Stimulated activated CD4-positive, alpha-beta T cell treated with anti-CD3 and anti-CD28 coated beads, Interleukin-1b, Interleukin-23, amount 100 ng/mL, for 24 hours (primary cell): ENCODE measurements around the gene GALNT13.
"Not testable (repeated sequence)": the region's sequence is repeated elsewhere in the genome, so short reads cannot be mapped to it uniquely, and the experiment has no call there.

Experiments used
- DNase-seq, 4 experiments: peaks; one replicate each; pipeline ENCODE4 v3.0.0-alpha.2; 2020; ENCODE audit warnings: low read depth in 4 of 4, low spot score in 1 of 4

GALNT13 gene

DNA sequence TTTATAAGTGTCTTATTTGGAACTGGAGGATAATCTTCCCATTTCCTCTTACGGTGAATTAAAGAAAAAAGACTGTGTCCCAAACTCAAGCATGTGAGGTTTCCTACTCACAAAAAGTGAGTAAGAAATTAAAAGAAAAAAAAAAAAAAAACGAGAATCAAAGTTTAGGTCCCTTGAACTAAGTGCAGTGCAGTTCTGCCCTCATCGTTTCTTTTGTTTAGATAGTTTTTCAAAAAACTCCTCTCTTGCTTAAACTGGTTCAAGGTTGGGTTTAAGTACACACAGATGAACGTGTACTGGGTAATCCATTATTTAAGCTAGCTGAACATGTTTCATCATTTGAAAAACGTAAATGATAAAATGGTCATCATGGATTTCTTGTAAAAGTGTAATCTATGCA, 590.9 kb downstream of the GALNT13 start:
- DNase-seq: no peak

DNA sequence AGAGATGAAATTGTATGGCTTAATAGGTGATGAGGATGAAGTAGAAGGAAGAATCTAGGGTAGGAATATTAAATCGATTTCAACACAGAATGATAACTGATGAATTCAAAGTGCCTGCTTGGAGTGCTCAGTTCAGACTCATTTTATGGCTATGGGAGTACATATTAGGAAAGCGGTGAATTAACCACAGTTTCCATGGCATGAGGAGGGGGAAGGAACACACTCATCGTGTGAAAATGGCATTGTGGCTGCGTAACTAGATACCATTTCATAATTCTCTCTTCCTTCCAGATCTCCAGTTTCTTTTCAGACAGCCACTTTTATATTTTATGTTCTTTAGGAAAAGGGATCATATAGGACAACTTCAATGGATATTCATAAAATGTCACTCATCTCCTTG, 594.5 kb downstream of the GALNT13 start:
- DNase-seq: no peak

DNA sequence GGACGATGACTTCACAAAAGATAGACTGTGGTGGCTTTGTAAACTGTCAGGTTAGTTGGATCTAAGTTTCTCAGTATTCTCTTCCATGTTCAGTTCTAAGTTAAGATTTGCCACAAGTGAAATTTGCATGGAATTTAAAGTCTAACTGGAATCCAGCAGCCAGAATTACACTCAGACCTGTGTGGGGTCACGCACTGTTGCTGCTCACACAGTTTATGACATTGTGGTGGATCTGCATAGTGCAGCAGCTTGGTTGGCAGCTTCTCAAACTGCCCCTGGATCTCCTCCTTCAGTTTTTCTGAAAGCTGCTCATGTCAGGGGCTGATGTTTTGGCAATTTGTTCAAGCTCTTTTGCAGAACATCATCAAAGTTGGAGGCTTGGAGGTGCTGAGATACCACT, 598.7 kb downstream of the GALNT13 start:
- DNase-seq: no peak

DNA sequence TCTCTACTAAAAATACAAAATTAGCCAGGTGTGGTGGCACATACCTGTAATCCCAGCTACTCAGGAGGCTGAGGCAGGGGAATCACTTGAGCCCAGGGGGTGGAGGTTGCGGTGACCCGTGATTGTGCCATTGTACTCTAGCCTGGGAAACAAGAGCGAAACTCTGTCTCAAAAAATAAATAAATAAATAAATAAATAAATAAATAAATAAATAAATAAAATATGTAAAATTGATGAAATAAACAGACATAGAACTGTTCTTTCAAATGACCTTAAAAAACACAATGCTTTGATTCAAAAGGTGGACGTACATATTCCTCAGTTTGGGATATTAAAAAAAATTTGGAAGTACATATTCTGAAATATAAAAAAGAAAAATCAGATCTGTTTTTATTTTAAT, 599.8 kb downstream of the GALNT13 start:
- not testable (repeated sequence) for DNase-seq

DNA sequence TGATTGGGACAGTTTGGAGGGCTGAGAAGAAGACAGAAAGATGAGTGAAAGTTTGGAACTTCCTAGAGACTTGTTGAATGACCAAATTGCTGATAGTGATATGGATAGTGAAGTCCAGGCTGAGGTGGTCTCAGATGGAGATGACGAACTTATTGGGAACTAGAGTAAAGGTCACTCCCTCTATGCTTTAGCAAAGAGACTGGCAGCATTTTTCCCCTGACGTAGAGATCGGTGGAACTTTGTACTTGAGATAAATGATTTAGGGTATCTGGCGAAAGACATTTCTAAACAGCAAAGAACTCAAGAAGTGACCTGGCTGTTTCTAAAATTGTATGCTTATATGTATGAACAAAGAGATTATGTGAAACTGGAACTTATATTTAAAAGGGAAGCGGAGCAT, 605.6 kb downstream of the GALNT13 start:
- no peak for DNase-seq

DNA sequence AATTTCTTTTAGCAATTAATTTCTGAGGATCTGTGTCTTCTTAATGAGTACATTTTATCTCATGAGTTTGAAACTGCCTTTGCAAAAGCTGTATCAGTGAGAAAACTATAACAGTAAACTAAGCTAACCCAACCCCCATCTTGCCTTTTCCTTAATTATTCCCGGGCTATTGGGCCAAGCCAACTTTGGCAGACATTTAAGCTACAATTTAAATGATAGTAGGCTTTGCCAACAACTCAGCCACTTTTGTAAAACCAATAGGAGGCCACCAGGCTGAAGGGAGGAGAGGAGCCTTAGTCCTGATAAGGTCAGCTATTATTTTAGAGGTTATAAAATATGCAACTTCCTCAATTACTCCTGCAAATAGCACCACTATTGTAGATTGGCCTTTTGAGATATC, 608.8 kb downstream of the GALNT13 start:
- no peak for DNase-seq

DNA sequence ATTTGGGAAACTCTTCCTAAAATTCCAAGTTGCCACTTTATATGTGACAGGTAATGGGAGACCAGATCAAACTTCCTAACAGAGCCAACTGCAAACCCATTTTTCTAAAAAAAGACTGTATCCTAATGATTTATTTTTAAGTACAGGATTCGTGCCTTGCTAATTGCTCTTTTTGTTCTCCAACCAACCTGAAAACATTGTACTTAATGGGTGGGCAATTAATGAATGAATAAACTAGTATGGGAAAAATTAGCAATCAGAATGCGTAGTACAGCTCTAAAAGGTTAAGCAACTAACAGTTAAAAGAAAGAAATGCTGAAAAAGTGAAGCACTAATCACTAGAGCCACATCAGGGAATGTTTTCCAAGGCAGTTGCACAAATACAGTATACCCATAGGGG, 609.6 kb downstream of the GALNT13 start:
- no peak for DNase-seq

DNA sequence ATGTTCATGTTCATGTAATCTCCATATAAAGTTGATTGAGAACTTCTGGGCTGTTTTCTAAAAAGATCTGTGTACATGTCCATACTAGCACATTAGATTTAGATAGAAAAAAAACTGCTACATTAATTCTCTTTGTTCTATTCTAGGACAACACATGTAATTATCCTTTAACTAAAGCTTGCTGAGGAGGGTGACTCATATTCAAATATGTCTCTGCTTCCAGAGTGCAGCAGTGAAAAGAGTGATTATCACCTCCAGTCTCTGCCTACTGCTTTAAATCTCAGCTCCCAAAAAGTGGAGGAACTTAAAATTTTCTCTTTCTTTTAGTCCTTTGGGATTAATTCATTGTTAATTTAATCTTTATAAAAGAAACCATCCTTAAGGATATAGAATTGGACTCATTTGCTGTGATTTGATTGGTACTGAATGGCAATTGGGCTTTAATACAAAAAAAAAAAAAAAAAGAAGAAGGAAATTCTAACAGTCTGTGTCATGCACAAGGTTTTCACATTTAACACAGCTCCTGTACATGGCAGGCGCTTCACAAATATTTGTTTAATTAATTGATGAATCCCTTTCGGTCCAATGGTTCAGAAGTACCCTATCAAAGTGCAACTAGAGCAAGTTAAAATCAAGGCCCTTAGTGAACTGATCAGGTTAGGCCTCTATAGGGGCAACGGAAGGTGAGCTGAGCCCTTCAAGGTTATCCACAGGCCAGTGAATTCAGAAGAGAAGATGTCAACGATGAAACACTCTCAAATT, 612.8 kb downstream of the GALNT13 start:
- no peak for DNase-seq

DNA sequence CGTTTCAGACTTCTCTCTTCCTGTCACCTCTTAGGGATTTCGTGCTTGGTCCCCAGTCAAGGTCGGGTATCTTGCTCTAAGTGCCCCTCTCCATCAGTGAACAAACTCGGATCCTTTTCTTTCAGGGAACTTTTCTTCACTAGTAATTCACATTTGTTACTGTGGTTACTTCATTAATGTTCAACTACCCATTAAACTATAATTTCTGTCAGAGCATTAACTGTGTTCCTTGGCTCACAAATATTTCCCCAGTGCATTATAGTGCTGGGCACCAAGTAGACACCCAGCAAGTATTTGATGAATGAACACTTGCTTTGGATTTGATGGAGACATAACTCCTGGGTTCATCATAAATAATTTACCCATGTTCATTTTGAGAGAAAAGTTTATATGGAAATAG, 617.1 kb downstream of the GALNT13 start:
- DNase-seq: no peak

DNA sequence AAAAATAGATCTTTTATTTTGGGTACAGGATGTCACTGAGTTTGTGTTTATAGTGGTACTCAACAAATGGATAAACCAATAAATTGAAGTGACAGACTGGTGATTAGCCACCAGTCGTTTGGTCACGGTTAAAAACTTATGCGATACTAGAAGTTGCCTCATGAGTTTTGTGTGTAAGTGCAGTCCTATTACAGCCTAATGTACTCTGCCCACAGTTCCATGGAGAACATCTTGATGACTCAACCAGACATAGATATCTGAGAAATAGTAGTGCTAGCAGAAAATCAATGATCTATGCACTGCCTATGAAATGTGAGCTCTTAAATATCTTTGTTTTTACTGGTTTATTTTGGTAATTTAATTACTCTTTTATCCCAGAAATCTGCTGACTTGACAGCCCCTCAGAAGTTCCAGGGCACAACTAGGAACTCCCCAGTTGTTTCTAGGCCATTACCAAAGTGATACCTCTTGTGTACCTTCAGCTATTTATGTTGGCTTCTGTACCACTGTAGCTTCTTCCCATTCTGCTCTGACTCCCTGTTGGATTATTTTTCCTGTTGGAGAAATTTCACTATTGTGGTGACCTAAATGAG, 617.6 kb downstream of the GALNT13 start:
- no peak for DNase-seq

DNA sequence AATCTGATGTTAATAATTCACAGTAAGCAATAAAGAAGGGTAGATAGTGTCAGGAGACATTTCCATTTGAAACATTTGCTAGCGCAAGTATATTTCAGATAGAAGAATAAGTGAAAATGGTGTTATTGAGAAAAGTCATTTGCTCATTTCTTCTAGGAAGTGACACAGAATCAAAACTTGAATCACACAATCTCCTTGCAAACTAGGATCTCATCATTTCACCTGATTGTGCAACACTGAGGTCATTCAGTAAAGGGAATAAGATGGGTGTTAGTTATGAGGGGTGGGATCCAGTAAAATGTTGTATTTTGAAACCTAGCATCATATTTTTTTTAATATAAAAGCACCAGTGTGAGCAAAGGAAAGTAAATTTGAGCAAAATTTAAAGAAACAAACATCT, 618.8 kb downstream of the GALNT13 start:
- no peak for DNase-seq

DNA sequence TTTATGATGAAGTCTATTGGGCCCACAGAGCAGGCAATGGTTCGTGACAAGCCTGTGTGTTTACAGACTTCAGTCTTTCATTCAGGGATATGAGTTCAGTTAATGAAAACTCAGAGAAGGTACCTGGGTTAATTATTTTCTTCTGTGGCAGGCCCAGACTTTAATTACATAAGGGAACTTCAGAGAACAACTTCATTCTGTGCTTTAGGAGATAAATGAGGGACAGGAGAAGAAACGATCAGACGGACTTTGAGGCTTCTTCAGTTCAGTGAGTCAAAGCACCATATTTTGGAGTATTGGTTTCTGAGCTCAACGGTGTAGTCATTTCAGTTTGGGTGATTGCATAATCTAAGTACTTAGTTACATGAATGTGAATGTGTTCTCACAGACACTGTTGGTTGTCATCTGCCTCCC, 623.7 kb downstream of the GALNT13 start:
- no peak for DNase-seq

DNA sequence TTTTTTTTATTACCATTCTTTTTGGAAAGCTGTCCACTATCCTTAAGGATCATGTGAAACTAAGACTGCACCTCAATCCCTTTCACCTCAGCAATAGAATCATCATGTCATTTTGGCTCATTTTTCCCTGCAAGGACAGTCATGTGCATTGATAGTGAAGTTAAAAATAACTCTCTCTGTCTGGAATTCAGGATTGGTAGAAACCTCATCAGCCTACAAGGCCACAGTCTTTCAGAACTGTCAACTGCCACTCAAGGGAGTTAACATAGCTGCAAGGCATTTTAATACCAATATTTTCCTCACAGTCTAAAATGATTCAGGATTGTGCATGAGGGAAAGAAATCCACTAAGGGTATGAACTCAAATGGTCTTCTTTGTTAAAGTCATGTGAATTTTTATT, 625.3 kb downstream of the GALNT13 start:
- no peak for DNase-seq
